Caki2 (cell line): Measurements from ENCODE around the gene NLRP13. TPM values are rescaled to one million over a fixed set of nuclear protein-coding genes. Genes with fewer than 3 reads are reported as not detected.
"Not testable (repeated sequence)": the region's sequence is repeated elsewhere in the genome, so short reads cannot be mapped to it uniquely, and the experiment has no call there.

ENCODE experiments used
- DNase-seq: peaks from one replicate; pipeline ENCODE4 v3.0.0-alpha.2; 2015; ENCODE audit warnings: low read depth
- in situ Hi-C: cut with HindIII; loops from 2 replicates; pipeline ENCODE4 v1.10.0; 2016; ENCODE audit warnings: low sequenced_read_pairs, low pct_unique_long_range_greater_than_20kb, mixed read lengths
- total RNA-seq: library from RNA; depleted of rRNA; stranded (reverse); fragments of >200 nt; shearing (Covaris generic); gene quantifications from 2 replicates; pipeline ENCODE4 v1.2.3, GENCODE V29; 2014; ENCODE audit warnings: low replicate concordance; rRNA removed

NLRP13 gene
- not detected in 2 replicates for total RNA-seq

DNA sequence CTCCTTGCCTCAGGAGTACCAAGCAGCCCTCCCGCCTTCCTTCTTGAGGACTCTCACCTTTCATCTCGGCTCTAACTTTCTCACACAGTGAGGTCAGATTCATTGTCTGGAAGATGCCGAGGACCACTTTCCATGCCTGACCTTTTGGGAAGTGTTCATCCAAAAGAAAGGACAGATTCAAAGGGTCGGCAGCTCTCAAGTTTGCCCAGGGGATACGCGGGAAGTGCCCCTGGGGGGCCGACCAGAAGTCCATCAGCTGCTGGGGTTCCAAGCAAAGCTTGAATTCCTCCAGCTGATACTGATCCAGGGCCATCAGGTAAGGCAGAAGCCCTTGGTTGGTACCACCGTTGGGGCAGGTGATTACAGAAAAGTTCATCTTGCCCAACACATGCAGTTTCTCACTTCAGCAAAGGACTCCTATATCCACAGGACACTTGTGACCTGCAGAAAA, at the start of gene NLRP13:
Gene NLRP13, minus strand, starts transcription at position 401 of the 451 bp plus-strand sequence. Its CDS starts 25 bp downstream, at position 376.
- in situ Hi-C loops = no loop called here
- no peak for DNase-seq

DNA sequence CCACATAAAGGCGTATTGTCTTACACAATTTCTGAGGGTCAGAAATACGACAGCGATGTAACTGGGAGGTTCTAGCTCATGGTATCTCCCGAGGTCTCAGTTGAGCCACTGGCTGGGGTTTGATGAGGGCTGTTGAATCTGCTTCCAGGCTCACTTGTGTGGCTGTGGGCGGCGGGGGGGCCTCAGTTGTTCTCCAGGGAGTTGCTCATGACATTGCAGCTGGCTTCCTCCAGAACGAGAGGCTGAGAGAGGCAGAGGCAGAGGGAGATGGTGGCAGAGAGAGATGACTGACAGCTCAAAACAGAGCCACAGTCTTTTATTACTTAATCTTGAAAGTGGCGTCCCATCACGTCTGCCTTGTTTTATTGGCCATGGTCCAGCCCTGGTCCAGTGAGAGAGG, 48.3 kb upstream of the NLRP13 start:
- DNase-seq = no peak
- in situ Hi-C loops = no loop called here

DNA sequence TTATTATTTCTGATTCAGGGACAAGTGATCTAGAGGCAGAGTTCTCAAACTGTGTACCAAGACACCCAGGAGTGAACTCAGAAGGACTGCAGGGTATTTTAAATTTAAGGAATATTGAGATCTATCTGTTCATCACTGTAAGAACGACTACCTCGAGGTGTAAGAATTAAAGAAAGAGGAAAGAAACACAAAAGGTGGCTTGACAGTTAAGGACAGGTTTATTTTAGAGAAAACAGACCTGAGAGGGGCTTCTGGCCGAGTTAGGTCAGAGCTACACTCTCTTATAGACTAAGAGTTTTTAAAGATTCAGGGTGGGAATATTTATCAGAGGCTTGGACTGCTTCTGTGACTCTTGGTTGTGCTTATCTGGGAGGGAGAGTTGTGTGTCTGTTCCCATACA, 41.8 kb upstream of the NLRP13 start:
- no peak for DNase-seq
- in situ Hi-C loops = no loop called here

GRCh38 chr19:55962186-55962585, 30.1 kb upstream of the NLRP13 start:
- DNase-seq = peak; percentile 8
- in situ Hi-C loops = no loop called here

- in situ Hi-C loops = no loop called here
- no peak for DNase-seq
Observed at GRCh38 chr19:55959996-55960675, 28.0 kb upstream of the NLRP13 start.

DNA sequence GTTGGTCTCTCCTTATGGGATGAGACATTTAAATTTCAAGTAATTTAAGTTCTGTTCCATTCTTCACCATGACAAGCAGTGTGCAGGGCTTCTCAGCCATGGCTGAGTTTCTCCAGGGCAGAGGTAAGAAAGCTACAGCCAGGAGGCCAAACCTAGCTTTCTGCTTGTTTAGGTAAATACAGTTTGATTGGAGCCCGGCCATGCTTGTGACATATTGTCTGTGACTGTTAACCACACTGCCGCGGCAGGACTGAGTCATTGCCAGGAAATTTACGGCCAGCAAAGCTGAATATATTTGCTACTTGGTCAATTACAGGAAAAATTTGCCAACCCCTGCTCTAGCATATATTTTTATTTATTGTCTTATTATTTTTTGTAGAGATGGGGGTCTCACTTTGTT, 26.2 kb upstream of the NLRP13 start:
- DNase-seq = peak; percentile 56
- in situ Hi-C loops = no loop called here

DNA sequence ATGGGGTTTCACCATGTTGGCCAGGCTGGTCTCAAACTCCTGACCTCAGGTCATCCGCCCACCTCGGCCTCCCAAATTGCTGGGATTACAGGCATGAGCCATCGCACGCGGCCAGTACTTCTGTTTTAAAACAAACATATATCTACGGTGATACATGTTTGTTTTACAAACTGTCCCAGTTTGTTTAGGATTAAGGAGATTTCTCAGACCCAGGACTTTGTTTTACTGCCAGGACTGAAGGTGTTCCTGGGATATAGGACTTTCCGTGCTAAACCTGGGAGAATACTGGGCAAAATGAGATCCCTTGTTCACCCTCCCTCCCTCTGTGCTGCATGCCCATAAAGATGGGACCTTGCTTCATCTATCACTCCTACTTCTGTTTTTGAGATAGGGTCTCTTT, 24.3 kb upstream of the NLRP13 start:
- in situ Hi-C loops = no loop called here
- DNase-seq = no peak

- DNase-seq, in situ Hi-C loops: not testable (repeated sequence)
Observed at GRCh38 chr19:55950566-55950965, 18.4 kb upstream of the NLRP13 start.

- in situ Hi-C loops = no loop called here
Observed at GRCh38 chr19:55947532-55947931, 15.4 kb upstream of the NLRP13 start, which contains the start of gene NLRP8. NLRP8 (plus strand) TSS chr19:55947832.

GRCh38 chr19:55940306-55940705, 8.2 kb upstream of the NLRP13 start:
- in situ Hi-C loops = no loop called here

More at GRCh38 chr19:55947532-55947931, 15.4 kb upstream of the NLRP13 start, which contains the start of gene NLRP8:
- no peak for DNase-seq

GRCh38 chr19:55939206-55939605, 7.1 kb upstream of the NLRP13 start:
- in situ Hi-C loops = no loop called here
- DNase-seq = no peak

More at GRCh38 chr19:55940306-55940705, 8.2 kb upstream of the NLRP13 start:
- no peak for DNase-seq

- no peak for DNase-seq
- in situ Hi-C loops = no loop called here
Observed at GRCh38 chr19:55935206-55935605, 3.1 kb upstream of the NLRP13 start.

GRCh38 chr19:55930996-55931515, 1.1 kb downstream of the NLRP13 start:
- in situ Hi-C loops = no loop called here

DNA sequence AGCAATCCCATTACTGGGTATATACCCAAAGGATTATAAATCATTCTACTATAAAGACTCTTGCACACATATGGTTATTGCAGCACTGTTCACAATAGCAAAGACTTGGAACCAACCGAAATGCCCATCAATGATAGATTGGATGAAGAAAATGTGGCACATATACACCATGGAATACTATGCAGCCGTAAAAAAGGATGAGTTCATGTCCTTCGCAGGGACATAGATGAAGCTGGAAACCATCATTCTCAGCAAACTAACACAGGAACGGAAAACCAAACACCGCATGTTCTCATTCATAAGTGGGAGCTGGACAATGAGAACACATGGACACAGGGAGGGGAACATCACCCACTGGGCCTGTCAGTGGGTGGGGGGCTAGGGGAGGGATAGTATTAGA, 2.9 kb downstream of the NLRP13 start:
- DNase-seq, in situ Hi-C loops: not testable (repeated sequence)

More at GRCh38 chr19:55930996-55931515, 1.1 kb downstream of the NLRP13 start:
- no peak for DNase-seq

DNA sequence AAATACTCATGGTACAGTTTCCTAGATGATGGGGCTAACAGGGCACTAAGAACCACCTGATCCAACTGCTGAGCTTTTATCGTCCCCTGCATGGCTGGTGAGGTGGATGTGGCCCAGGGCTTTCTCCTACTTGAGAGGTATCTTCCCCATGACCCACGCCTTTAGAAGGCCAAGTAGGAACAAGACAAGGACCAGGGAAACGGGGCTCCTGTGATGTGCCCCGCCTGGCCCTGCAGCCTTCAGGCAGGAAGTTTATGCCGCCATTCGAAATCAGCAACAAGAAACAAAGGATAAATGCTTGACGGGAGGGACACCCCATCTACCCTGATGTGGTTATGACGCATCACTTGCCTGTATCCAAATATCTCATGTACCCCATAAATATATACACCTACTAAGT, 4.1 kb downstream of the NLRP13 start:
- in situ Hi-C loops = no loop called here
- no peak for DNase-seq

DNA sequence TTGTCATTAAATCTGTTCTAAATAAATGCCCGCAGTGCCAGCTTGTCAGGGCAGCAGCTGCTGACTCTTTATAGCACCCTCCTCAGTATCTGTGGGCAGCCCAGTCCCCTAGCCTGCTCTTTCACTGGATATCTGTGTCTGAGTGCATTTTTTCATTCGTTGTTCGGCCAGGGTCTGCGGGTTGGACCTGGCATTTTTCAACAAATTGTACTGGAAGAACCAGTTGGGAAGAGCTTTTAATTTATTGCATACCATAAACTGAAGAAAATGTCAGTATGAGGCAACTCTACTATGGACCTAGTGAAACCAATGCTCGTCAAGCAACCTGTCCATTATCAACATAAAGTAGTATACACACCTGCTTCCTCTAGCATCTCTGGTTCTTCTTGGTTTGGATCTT, 8.6 kb downstream of the NLRP13 start:
- in situ Hi-C loops = no loop called here
- no peak for DNase-seq

GRCh38 chr19:55913643-55914268, 18.4 kb downstream of the NLRP13 start:
- no peak for DNase-seq
- in situ Hi-C loops = no loop called here

- in situ Hi-C loops = no loop called here
- DNase-seq = no peak
Observed at GRCh38 chr19:55912916-55913315, 19.2 kb downstream of the NLRP13 start.

DNA sequence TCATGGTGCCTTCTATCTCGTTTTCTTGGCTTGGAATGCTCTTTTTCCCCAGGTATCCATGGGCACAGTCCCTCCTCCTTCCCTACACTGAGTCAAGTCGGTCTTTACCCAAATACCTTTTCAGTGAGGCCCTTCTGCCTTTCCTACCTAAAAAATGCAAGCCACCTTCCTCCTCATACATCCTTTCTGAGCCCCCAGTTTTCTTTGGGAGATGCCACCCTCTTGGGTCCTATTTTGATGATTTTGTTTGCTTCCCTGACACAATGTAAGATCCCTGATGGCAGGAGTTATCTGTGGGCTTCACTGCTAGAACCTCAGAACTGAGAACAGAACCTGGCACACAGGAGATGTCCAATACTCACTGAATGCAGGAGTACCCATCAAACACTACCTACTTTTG, 22.3 kb downstream of the NLRP13 start:
- DNase-seq = no peak
- in situ Hi-C loops = no loop called here
